ENCODE measurements around the gene DCX.

Gene DCX

GRCh38 chrX:111375747-111376146, 36.2 kb downstream of the DCX start:
- Histone ChIP-seq H3K4me3 (ENCODE audit: low read depth, low read length) (no peak overlapping the region), H3K9me3 (ENCODE audit: control insufficient read depth, insufficient read depth, low read depth, low read length) (no peaks in the 10 kb centered on the region), H3K27me3 (ENCODE audit: control insufficient read depth, insufficient read depth, low read length) (peaks cover 17% of the 10 kb centered on the region; the same call in 1 of the 2 replicates), H3K27ac (ENCODE audit: low read depth, low read length) (no peak overlapping the region), H3K9ac (ENCODE audit: low read length) (no peak overlapping the region), H3K36me3 (ENCODE audit: control insufficient read depth, insufficient read depth, low read length) (no peaks in the 10 kb centered on the region), H3K4me1 (ENCODE audit: control insufficient read depth, insufficient read depth, low read length) (peaks cover 19% of the 10 kb centered on the region)

- H3K27ac ChIP-seq (ENCODE audit: low read depth, low read length) = no peak overlapping the region
- H3K36me3 ChIP-seq (ENCODE audit: control insufficient read depth, insufficient read depth, low read length) = no peaks in the 10 kb centered on the region
- no peak overlapping the region for H3K4me3 ChIP-seq (ENCODE audit: low read depth, low read length)
- no peaks in the 10 kb centered on the region for H3K9me3 ChIP-seq (ENCODE audit: control insufficient read depth, insufficient read depth, low read depth, low read length)
- peaks cover 20% of the 10 kb centered on the region for H3K4me1 ChIP-seq (ENCODE audit: control insufficient read depth, insufficient read depth, low read length)
- peaks cover 15% of the 10 kb centered on the region; the same call in 1 of the 2 replicates for H3K27me3 ChIP-seq (ENCODE audit: control insufficient read depth, insufficient read depth, low read length)
- no peak overlapping the region for H3K9ac ChIP-seq (ENCODE audit: low read length)
Measured at GRCh38 chrX:111372086-111372485, 39.9 kb downstream of the DCX start.

- H3K27me3 ChIP-seq (ENCODE audit: control insufficient read depth, insufficient read depth, low read length) = peaks cover 13% of the 10 kb centered on the region; the same call in 1 of the 2 replicates
- no peak overlapping the region for H3K4me3 ChIP-seq (ENCODE audit: low read depth, low read length)
- no peaks in the 10 kb centered on the region for H3K36me3 ChIP-seq (ENCODE audit: control insufficient read depth, insufficient read depth, low read length)
- H3K27ac ChIP-seq (ENCODE audit: low read depth, low read length) = no peak overlapping the region
- H3K9me3 ChIP-seq (ENCODE audit: control insufficient read depth, insufficient read depth, low read depth, low read length) = no peaks in the 10 kb centered on the region
- H3K4me1 ChIP-seq (ENCODE audit: control insufficient read depth, insufficient read depth, low read length) = peaks cover 8% of the 10 kb centered on the region; the same call in 1 of the 2 replicates
- H3K9ac ChIP-seq (ENCODE audit: low read length) = no peak overlapping the region
Measured at GRCh38 chrX:111365770-111366325, 46.1 kb downstream of the DCX start.

GRCh38 chrX:111363741-111364140, 48.3 kb downstream of the DCX start:
- Histone ChIP-seq H3K36me3 (ENCODE audit: control insufficient read depth, insufficient read depth, low read length) (no peaks in the 10 kb centered on the region), H3K4me1 (ENCODE audit: control insufficient read depth, insufficient read depth, low read length) (0 out of 2 replicates have a peak, but pooled peaks cover 4% of the 10 kb centered on the region), H3K27ac (ENCODE audit: low read depth, low read length) (no peak overlapping the region), H3K9ac (ENCODE audit: low read length) (no peak overlapping the region), H3K4me3 (ENCODE audit: low read depth, low read length) (no peak overlapping the region), H3K27me3 (ENCODE audit: control insufficient read depth, insufficient read depth, low read length) (peaks cover 10% of the 10 kb centered on the region; the same call in 1 of the 2 replicates), H3K9me3 (ENCODE audit: control insufficient read depth, insufficient read depth, low read depth, low read length) (no peaks in the 10 kb centered on the region)

- Histone ChIP-seq H3K27me3 (ENCODE audit: control insufficient read depth, insufficient read depth, low read length) (peaks cover 10% of the 10 kb centered on the region; the same call in 1 of the 2 replicates), H3K4me1 (ENCODE audit: control insufficient read depth, insufficient read depth, low read length) (no peaks in the 10 kb centered on the region), H3K27ac (ENCODE audit: low read depth, low read length) (no peak overlapping the region), H3K9ac (ENCODE audit: low read length) (no peak overlapping the region), H3K4me3 (ENCODE audit: low read depth, low read length) (no peak overlapping the region), H3K36me3 (ENCODE audit: control insufficient read depth, insufficient read depth, low read length) (no peaks in the 10 kb centered on the region), H3K9me3 (ENCODE audit: control insufficient read depth, insufficient read depth, low read depth, low read length) (no peaks in the 10 kb centered on the region)
Measured at GRCh38 chrX:111361751-111362150, 50.2 kb downstream of the DCX start.

GRCh38 chrX:111360839-111361238, 51.2 kb downstream of the DCX start:
- Histone ChIP-seq H3K27me3 (ENCODE audit: control insufficient read depth, insufficient read depth, low read length) (peaks cover 10% of the 10 kb centered on the region; the same call in 1 of the 2 replicates), H3K9ac (ENCODE audit: low read length) (no peak overlapping the region), H3K9me3 (ENCODE audit: control insufficient read depth, insufficient read depth, low read depth, low read length) (no peaks in the 10 kb centered on the region)

GRCh38 chrX:111355523-111356115, 56.4 kb downstream of the DCX start:
- no peaks in the 10 kb centered on the region for H3K4me1 ChIP-seq (ENCODE audit: control insufficient read depth, insufficient read depth, low read length)
- no peaks in the 10 kb centered on the region for H3K9me3 ChIP-seq (ENCODE audit: control insufficient read depth, insufficient read depth, low read depth, low read length)
- H3K27ac ChIP-seq (ENCODE audit: low read depth, low read length) = no peak overlapping the region
- no peak overlapping the region for H3K4me3 ChIP-seq (ENCODE audit: low read depth, low read length)
- H3K27me3 ChIP-seq (ENCODE audit: control insufficient read depth, insufficient read depth, low read length) = peaks cover 11% of the 10 kb centered on the region; the same call in 1 of the 2 replicates
- no peaks in the 10 kb centered on the region for H3K36me3 ChIP-seq (ENCODE audit: control insufficient read depth, insufficient read depth, low read length)
- H3K9ac ChIP-seq (ENCODE audit: low read length) = no peak overlapping the region

More at GRCh38 chrX:111360839-111361238, 51.2 kb downstream of the DCX start:
- H3K4me1 ChIP-seq (ENCODE audit: control insufficient read depth, insufficient read depth, low read length) = no peaks in the 10 kb centered on the region
- no peak overlapping the region for H3K27ac ChIP-seq (ENCODE audit: low read depth, low read length)
- no peak overlapping the region for H3K4me3 ChIP-seq (ENCODE audit: low read depth, low read length)
- no peaks in the 10 kb centered on the region for H3K36me3 ChIP-seq (ENCODE audit: control insufficient read depth, insufficient read depth, low read length)

- Histone ChIP-seq H3K4me1 (ENCODE audit: control insufficient read depth, insufficient read depth, low read length) (no peaks in the 10 kb centered on the region), H3K9ac (ENCODE audit: low read length) (no peak overlapping the region), H3K27me3 (ENCODE audit: control insufficient read depth, insufficient read depth, low read length) (peaks cover 17% of the 10 kb centered on the region; the same call in 1 of the 2 replicates), H3K4me3 (ENCODE audit: low read depth, low read length) (no peak overlapping the region), H3K27ac (ENCODE audit: low read depth, low read length) (no peak overlapping the region), H3K36me3 (ENCODE audit: control insufficient read depth, insufficient read depth, low read length) (no peaks in the 10 kb centered on the region), H3K9me3 (ENCODE audit: control insufficient read depth, insufficient read depth, low read depth, low read length) (no peaks in the 10 kb centered on the region)
Measured at GRCh38 chrX:111354496-111354895, 57.5 kb downstream of the DCX start.

- no peaks in the 10 kb centered on the region for H3K36me3 ChIP-seq (ENCODE audit: control insufficient read depth, insufficient read depth, low read length)
- no peaks in the 10 kb centered on the region for H3K9me3 ChIP-seq (ENCODE audit: control insufficient read depth, insufficient read depth, low read depth, low read length)
- H3K27ac ChIP-seq (ENCODE audit: low read depth, low read length) = no peak overlapping the region
- H3K4me1 ChIP-seq (ENCODE audit: control insufficient read depth, insufficient read depth, low read length) = no peaks in the 10 kb centered on the region
- H3K27me3 ChIP-seq (ENCODE audit: control insufficient read depth, insufficient read depth, low read length) = peaks cover 22% of the 10 kb centered on the region; the same call in 1 of the 2 replicates
- no peak overlapping the region for H3K9ac ChIP-seq (ENCODE audit: low read length)
- no peak overlapping the region for H3K4me3 ChIP-seq (ENCODE audit: low read depth, low read length)
Measured at GRCh38 chrX:111353793-111354192, 58.2 kb downstream of the DCX start.

GRCh38 chrX:111352424-111352823, 59.6 kb downstream of the DCX start:
- peaks cover 22% of the 10 kb centered on the region; the same call in 1 of the 2 replicates for H3K27me3 ChIP-seq (ENCODE audit: control insufficient read depth, insufficient read depth, low read length)
- no peak overlapping the region for H3K4me3 ChIP-seq (ENCODE audit: low read depth, low read length)
- no peaks in the 10 kb centered on the region for H3K4me1 ChIP-seq (ENCODE audit: control insufficient read depth, insufficient read depth, low read length)
- no peak overlapping the region for H3K9ac ChIP-seq (ENCODE audit: low read length)
- H3K9me3 ChIP-seq (ENCODE audit: control insufficient read depth, insufficient read depth, low read depth, low read length) = no peaks in the 10 kb centered on the region
- H3K36me3 ChIP-seq (ENCODE audit: control insufficient read depth, insufficient read depth, low read length) = no peaks in the 10 kb centered on the region
- H3K27ac ChIP-seq (ENCODE audit: low read depth, low read length) = no peak overlapping the region

- Histone ChIP-seq H3K27ac (ENCODE audit: low read depth, low read length) (no peak overlapping the region), H3K9ac (ENCODE audit: low read length) (no peak overlapping the region), H3K4me1 (ENCODE audit: control insufficient read depth, insufficient read depth, low read length) (no peaks in the 10 kb centered on the region), H3K27me3 (ENCODE audit: control insufficient read depth, insufficient read depth, low read length) (peaks cover 22% of the 10 kb centered on the region; the same call in 1 of the 2 replicates), H3K36me3 (ENCODE audit: control insufficient read depth, insufficient read depth, low read length) (no peaks in the 10 kb centered on the region), H3K4me3 (ENCODE audit: low read depth, low read length) (no peak overlapping the region), H3K9me3 (ENCODE audit: control insufficient read depth, insufficient read depth, low read depth, low read length) (peaks cover 3% of the 10 kb centered on the region; the same call in 1 of the 2 replicates)
Measured at GRCh38 chrX:111349934-111350333, 62.1 kb downstream of the DCX start.

Data from HUES6 (cell line).